HEK293 (cell line): ENCODE results near the gene TIAM2.

Experiments used
- GLIS1 ChIP-seq: fragments of 450-650 bp; formaldehyde crosslinking; IDR thresholded peaks from 2 replicates; pipeline ENCODE4 v1.5.1; 2016; ENCODE audit warnings: missing biosample characterization, missing genetic modification characterization
- YY1 ChIP-seq: fragments of 450-650 bp; formaldehyde crosslinking; IDR thresholded peaks from 2 replicates; pipeline ENCODE4 v1.5.1; 2018; ENCODE audit warnings: missing biosample characterization, missing genetic modification characterization
- ZBTB21 ChIP-seq: fragments of 450-650 bp; formaldehyde crosslinking; IDR thresholded peaks from 2 replicates; pipeline ENCODE4 v1.5.1; 2017; ENCODE audit warnings: missing biosample characterization, missing genetic modification characterization
- ZBTB7A ChIP-seq: fragments of 450-650 bp; formaldehyde crosslinking; IDR thresholded peaks from 2 replicates; pipeline ENCODE4 v1.5.1; 2016; ENCODE audit warnings: low read depth, missing biosample characterization, missing genetic modification characterization
- ZNF133 ChIP-seq: fragments of 450-650 bp; formaldehyde crosslinking; IDR thresholded peaks from 2 replicates; pipeline ENCODE4 v1.5.1; 2016; ENCODE audit warnings: missing biosample characterization, missing genetic modification characterization
- ZNF274 ChIP-seq, 2 experiments: fragments of 200-500 bp in 1 of 2; fragments of 450-650 bp in 1 of 2; sonication (Bioruptor generic) in 1 of 2; formaldehyde crosslinking in 1 of 2; IDR thresholded peaks; 2 replicates each; pipeline versions ENCODE4 v1.5.1 to v1.6.1; 2014 to 2016; ENCODE audit warnings: borderline replicate concordance in 1 of 2, inconsistent platforms in 1 of 2, low read length in 1 of 2, missing biosample characterization in 1 of 2, missing genetic modification characterization in 1 of 2
- ZNF335 ChIP-seq: fragments of 450-650 bp; formaldehyde crosslinking; conservative IDR thresholded peaks from 2 replicates; pipeline ENCODE4 v1.5.1; 2016; ENCODE audit warnings: missing biosample characterization, missing genetic modification characterization
- ZNF473 ChIP-seq: fragments of 450-650 bp; formaldehyde crosslinking; IDR thresholded peaks from 2 replicates; pipeline ENCODE4 v1.5.1; 2017; ENCODE audit warnings: missing biosample characterization, missing genetic modification characterization
- ZNF548 ChIP-seq: fragments of 450-650 bp; formaldehyde crosslinking; IDR thresholded peaks from 2 replicates; pipeline ENCODE4 v1.5.1; 2016; ENCODE audit warnings: missing biosample characterization, missing genetic modification characterization
- ZNF76 ChIP-seq: fragments of 450-650 bp; formaldehyde crosslinking; IDR thresholded peaks from 2 replicates; pipeline ENCODE4; 2016; ENCODE audit warnings: low read depth, missing biosample characterization, missing genetic modification characterization, borderline replicate concordance
- TF ChIP-seq, protein P1 (sequence below): fragments of 450-650 bp; formaldehyde crosslinking; IDR thresholded peaks from 2 replicates; pipeline ENCODE4 v1.5.1; 2016; ENCODE audit warnings: missing biosample characterization, missing genetic modification characterization
- TF ChIP-seq, protein P2 (sequence below): fragments of 450-650 bp; formaldehyde crosslinking; IDR thresholded peaks from 2 replicates; pipeline ENCODE4 v1.5.1; 2016; ENCODE audit warnings: missing biosample characterization, missing genetic modification characterization

DNA sequence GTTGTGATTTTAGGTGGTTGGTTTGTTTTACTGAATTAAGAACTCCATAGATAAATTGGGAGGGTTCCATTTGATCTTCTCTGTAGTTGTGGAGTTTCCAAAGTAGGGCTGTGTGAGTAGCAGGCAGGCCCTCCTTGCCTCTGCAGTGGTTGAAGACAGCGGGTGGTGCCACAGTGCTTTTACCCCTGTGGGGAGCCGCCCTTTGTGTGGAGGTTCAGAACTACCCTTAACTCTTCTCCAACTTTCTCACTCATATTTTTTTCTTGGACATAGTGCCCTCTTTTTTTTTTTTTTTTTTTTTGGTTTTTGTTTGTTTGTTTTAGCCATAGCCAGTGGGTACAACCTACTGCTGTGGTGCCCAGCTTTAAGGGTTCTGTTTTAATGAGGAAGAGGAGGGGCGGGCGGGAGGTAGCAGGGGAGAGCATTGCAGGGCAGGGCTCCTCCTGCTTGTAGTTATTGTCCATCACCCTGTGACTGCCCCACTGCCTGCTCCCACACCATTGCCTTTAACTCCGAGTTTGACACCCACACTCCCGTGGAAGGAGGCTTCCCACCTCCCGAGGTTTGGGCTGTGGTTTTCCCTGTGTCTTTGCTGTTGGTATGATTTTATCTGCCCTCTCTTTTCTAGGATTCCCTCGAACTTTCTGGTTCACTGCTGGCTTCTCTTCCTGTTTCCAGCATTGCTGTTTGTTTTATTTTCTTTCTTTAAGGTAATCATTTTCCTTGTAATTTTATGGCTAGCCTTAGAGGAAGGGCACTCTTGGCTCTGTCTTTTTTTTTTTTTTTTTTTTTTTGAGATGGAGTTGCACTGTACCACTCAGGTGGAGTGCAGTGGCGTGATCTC, 50.7 kb downstream of the TIAM2 start:
- TF ChIP-seq, protein P1, sequence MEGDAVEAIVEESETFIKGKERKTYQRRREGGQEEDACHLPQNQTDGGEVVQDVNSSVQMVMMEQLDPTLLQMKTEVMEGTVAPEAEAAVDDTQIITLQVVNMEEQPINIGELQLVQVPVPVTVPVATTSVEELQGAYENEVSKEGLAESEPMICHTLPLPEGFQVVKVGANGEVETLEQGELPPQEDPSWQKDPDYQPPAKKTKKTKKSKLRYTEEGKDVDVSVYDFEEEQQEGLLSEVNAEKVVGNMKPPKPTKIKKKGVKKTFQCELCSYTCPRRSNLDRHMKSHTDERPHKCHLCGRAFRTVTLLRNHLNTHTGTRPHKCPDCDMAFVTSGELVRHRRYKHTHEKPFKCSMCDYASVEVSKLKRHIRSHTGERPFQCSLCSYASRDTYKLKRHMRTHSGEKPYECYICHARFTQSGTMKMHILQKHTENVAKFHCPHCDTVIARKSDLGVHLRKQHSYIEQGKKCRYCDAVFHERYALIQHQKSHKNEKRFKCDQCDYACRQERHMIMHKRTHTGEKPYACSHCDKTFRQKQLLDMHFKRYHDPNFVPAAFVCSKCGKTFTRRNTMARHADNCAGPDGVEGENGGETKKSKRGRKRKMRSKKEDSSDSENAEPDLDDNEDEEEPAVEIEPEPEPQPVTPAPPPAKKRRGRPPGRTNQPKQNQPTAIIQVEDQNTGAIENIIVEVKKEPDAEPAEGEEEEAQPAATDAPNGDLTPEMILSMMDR (tag by site-specific recombination) = no peak
- TF ChIP-seq ZNF548 (tag by site-specific recombination) (no peak), ZNF335 (tag by site-specific recombination) (no peak), ZBTB21 (no peak), YY1 (tag by site-specific recombination) (no peak), GLIS1 (tag by site-specific recombination) (no peak), ZNF76 (tag by site-specific recombination) (no peak), ZBTB7A (tag by site-specific recombination) (no peak), ZNF133 (tag by site-specific recombination) (no peak), ZNF473 (tag by site-specific recombination) (no peak), ZNF274 (IDR thresholded peaks at IDR 0.05; ENCODE audit: low read length) (no peak), ZNF274 (tag by site-specific recombination; IDR thresholded peaks at IDR 0.05; ENCODE audit: borderline replicate concordance) (no peak)
- TF ChIP-seq, protein P2, sequence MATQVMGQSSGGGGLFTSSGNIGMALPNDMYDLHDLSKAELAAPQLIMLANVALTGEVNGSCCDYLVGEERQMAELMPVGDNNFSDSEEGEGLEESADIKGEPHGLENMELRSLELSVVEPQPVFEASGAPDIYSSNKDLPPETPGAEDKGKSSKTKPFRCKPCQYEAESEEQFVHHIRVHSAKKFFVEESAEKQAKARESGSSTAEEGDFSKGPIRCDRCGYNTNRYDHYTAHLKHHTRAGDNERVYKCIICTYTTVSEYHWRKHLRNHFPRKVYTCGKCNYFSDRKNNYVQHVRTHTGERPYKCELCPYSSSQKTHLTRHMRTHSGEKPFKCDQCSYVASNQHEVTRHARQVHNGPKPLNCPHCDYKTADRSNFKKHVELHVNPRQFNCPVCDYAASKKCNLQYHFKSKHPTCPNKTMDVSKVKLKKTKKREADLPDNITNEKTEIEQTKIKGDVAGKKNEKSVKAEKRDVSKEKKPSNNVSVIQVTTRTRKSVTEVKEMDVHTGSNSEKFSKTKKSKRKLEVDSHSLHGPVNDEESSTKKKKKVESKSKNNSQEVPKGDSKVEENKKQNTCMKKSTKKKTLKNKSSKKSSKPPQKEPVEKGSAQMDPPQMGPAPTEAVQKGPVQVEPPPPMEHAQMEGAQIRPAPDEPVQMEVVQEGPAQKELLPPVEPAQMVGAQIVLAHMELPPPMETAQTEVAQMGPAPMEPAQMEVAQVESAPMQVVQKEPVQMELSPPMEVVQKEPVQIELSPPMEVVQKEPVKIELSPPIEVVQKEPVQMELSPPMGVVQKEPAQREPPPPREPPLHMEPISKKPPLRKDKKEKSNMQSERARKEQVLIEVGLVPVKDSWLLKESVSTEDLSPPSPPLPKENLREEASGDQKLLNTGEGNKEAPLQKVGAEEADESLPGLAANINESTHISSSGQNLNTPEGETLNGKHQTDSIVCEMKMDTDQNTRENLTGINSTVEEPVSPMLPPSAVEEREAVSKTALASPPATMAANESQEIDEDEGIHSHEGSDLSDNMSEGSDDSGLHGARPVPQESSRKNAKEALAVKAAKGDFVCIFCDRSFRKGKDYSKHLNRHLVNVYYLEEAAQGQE (tag by site-specific recombination) = no peak
